Esophagus squamous epithelium (tissue), 5 donors: ENCODE results near the gene MSN. TPM values are rescaled to one million over a fixed set of nuclear protein-coding genes. Genes with fewer than 3 reads are reported as not detected.

ENCODE experiments used
- DNase-seq: peaks from one replicate; lab custom pipeline; 2025; lab: John Stamatoyannopoulos, UW
- H3K27ac ChIP-seq, 4 donors: fragments of 200-600 bp; sonication (generic); one replicate each; pipeline ENCODE4 v1.5.1; 2016 to 2019; ENCODE audit warnings: mild to moderate bottlenecking in 1 of 4
- H3K27me3 ChIP-seq, 4 donors: fragments of 200-600 bp; sonication (generic); 1 replicate in 3 of 4; 2 replicates in 1 of 4; pipeline versions ENCODE4 v1.5.1 to v1.6.0; 2017 to 2021; ENCODE audit warnings: antibody characterized with exemption in 1 of 4
- H3K36me3 ChIP-seq, 3 donors: fragments of 200-600 bp; sonication (generic); one replicate each; pipeline ENCODE4 v1.5.1; 2016 to 2019
- H3K4me1 ChIP-seq, 3 donors: fragments of 200-600 bp; sonication (generic); one replicate each; pipeline ENCODE4 v1.5.1; 2017 to 2019
- H3K4me3 ChIP-seq, 4 donors: fragments of 200-600 bp; sonication (generic); 1 replicate in 3 of 4; 2 replicates in 1 of 4; pipeline ENCODE4 v1.5.1; 2016 to 2019; ENCODE audit warnings: mild to moderate bottlenecking in 2 of 4, moderate library complexity in 1 of 4
- H3K9me3 ChIP-seq, 3 donors: fragments of 200-600 bp; sonication (generic); one replicate each; pipeline ENCODE4 v1.5.1; 2016 to 2019
- POLR2A ChIP-seq, 4 donors: fragments of 450-650 bp; IDR thresholded peaks; one replicate each; pipeline ENCODE4 v1.6.1; 2017; ENCODE audit warnings: antibody characterized with exemption in 4 of 4, mild to moderate bottlenecking in 4 of 4, moderate library complexity in 3 of 4
- WGBS, 2 donors: methylation state at CpG; one replicate each; pipeline ENCODE4 v1.1.5; 2018; 5-methylcytosine and 5-hydroxymethylcytosine counted together
- intact Hi-C: fragments of 100-400 bp; cut with DNase I; formaldehyde crosslinking; loops from one replicate; pipeline ENCODE4 v1.15.0; 2022
- total RNA-seq, 4 donors: library from RNA; depleted of rRNA; stranded (reverse); fragments of >200 nt; gene quantifications; one replicate each; pipeline ENCODE4 v1.1.0, GENCODE V29; 2016
- TF ChIP-seq, protein P1 (sequence below), 6 experiments: fragments of 450-650 bp in 4 of 6; fragments of 200-600 bp in 2 of 6; sonication (generic) in 2 of 6; IDR thresholded peaks; one replicate each; pipeline ENCODE4 v1.5.1; 2016 to 2019; ENCODE audit warnings: antibody characterized with exemption in 6 of 6, mild to moderate bottlenecking in 4 of 6, moderate library complexity in 4 of 6
- donor health status: DM: yes; HTN: yes; CAD: no.

The MSN gene
- total RNA-seq, 4 donors from 2014 or later = 62.4 to 158 (median 133) TPM

DNA sequence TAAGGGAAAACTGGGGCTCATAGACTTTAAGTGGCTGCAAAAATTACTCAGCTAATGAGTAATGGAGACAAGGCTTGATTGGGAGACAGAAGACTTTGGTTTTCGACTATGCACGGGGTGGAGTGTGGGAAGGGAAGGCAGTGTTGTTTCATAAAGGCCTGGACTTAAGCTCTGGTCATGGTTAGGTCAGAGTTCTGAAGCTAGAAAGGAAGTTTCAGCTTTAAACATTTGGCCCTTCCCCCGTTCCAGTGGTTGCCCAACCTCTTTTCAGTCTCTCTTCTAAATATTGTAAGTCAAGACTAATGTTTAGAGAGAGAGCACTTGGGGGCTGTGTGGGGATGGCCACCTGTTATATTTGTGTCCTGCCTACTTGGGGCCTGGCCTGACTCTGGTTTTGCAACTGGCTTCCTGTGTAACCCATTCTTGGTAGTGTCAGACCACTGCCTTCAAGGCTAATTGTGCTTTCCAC lies 21.0 kb downstream of the MSN start:
- DNase-seq = no peak
- Histone ChIP-seq H3K4me1 (peaks cover 6 to 93% (median 52%) of the 10 kb centered on the region in 3 donors), H3K27me3 (no peaks in the 10 kb centered on the region), H3K9me3 (no peaks in the 10 kb centered on the region), H3K36me3 (no peaks in the 10 kb centered on the region), H3K4me3 (no peak overlapping the region), H3K27ac (peak overlapping the region; percentile 34 to 64 (median 50))
- intact Hi-C loops = no loop called here
- WGBS, 2 donors = 16 to 34% methylated on average over 3 of the region's 3 CpGs
- no peak for TF ChIP-seq POLR2A (IDR thresholded peaks at IDR 0.05)
- TF ChIP-seq, protein P1, sequence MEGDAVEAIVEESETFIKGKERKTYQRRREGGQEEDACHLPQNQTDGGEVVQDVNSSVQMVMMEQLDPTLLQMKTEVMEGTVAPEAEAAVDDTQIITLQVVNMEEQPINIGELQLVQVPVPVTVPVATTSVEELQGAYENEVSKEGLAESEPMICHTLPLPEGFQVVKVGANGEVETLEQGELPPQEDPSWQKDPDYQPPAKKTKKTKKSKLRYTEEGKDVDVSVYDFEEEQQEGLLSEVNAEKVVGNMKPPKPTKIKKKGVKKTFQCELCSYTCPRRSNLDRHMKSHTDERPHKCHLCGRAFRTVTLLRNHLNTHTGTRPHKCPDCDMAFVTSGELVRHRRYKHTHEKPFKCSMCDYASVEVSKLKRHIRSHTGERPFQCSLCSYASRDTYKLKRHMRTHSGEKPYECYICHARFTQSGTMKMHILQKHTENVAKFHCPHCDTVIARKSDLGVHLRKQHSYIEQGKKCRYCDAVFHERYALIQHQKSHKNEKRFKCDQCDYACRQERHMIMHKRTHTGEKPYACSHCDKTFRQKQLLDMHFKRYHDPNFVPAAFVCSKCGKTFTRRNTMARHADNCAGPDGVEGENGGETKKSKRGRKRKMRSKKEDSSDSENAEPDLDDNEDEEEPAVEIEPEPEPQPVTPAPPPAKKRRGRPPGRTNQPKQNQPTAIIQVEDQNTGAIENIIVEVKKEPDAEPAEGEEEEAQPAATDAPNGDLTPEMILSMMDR (IDR thresholded peaks at IDR 0.05) = no peak

DNA sequence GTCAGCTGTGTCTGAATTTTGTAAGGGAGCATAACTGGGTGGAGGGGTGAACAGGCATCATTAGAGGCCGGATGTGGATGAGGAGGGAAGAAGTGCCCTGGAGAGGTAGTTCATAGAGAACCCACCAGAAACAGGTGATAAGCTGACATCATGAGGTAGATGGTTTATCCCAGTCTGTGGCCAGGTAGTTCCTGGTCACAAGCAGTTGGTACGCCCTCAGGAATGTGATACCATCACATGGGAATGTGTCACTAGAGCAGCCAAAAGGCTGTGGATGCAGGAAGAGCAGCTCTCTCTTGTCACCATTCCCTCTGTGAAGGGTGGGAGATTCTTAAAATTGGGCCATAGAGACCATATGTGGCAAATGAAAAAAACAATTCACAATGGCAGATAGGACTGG lies 21.9 kb downstream of the MSN start:
- peaks cover 6 to 93% (median 55%) of the 10 kb centered on the region in 3 donors for H3K4me1 ChIP-seq
- TF ChIP-seq POLR2A (IDR thresholded peaks at IDR 0.05) = no peak
- TF ChIP-seq, protein P1 (IDR thresholded peaks at IDR 0.05) = no peak

DNA sequence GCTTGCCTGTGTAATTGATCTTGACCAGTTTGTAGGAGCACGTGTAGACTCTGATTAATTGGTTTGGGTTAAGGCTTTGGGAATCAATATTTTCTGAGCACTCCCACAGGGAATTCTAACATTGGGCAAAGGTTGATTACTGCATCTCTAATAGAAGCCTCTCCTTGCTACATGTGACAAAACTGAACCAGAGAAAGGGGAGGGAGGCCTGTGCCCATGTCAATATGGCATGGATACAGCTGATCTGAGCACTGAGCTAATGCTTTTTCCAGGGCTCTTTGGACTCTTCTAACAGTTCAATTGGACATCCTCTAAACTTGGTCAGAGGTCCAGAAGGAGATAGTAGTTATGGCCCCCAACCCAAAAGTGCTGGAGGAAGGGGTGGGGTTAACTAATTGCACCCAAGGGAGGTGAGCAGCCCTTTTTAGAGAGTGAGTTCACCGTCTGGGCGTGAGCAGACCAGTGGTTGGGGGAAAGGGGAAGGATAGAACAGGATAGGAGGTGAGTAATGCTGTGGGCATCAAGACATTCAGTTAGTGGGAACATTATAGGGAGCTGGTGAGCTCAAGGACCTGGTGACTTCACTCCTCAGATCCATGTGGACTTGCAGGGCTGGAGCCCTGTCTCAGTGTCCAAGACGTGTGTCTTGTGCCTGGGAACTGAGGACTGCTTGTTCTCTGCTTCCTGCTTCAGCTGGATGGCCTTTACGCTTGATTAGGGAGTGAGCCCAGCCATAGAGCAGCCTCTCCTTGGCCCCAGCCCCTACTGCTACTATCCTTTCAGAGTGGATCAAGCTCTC lies 22.8 kb downstream of the MSN start:
- Histone ChIP-seq H3K27ac (peak overlapping the region in 3 of 4 donors; percentile 27 to 53 (median 52)), H3K4me1 (peaks cover 6 to 93% (median 58%) of the 10 kb centered on the region in 3 donors), H3K27me3 (no peaks in the 10 kb centered on the region), H3K36me3 (no peaks in the 10 kb centered on the region), H3K9me3 (no peaks in the 10 kb centered on the region), H3K4me3 (no peak overlapping the region)
- WGBS, 2 donors = 30 to 61% methylated on average over 2 to 4 of the region's 5 CpGs
- DNase-seq = no peak
- intact Hi-C loops = no loop called here
- TF ChIP-seq POLR2A (IDR thresholded peaks at IDR 0.05) = no peak
- TF ChIP-seq, protein P1 (IDR thresholded peaks at IDR 0.05) = no peak

More for the DNA sequence above, 21.9 kb downstream of the MSN start:
- WGBS, 2 donors = 76 to 100% methylated on average over 1 to 2 of the region's 2 CpGs
- Histone ChIP-seq H3K36me3 (no peaks in the 10 kb centered on the region), H3K27ac (peak overlapping the region in 3 of 4 donors; percentile 27 to 53 (median 52)), H3K27me3 (no peaks in the 10 kb centered on the region), H3K4me3 (no peak overlapping the region), H3K9me3 (no peaks in the 10 kb centered on the region)
- intact Hi-C loops = no loop called here
- DNase-seq = no peak

DNA sequence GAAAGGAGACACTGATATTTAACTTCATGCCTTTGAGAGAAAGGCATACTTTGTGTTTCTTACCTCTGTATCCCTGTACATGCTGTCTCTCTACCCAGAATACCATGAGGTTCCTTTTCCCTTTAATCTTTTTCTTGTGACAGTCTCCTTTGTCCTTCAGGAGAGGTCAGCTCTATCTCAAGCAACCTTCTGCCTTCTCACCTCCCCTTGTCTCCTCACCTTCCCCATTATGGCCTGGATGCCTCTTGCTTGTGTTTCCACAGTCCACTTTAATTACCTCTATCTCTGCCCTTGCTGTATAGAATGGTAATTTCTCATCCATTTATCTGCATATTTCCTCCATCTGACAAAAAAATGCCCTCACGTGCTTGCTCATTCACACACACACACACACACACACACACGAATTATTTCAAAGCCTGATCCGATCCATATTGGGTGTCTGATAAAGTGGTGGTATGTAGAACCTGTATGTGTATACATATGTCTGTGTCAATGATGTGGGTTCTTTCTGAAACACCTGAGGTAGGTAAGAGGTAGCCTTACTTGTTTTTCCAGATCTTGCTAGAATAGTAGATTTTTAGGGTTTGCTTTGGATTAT lies 28.5 kb downstream of the MSN start:
- Histone ChIP-seq H3K4me3 (no peak overlapping the region), H3K27ac (peak overlapping the region in 3 of 4 donors; percentile 64 to 75 (median 65)), H3K4me1 (peaks cover 5 to 80% (median 33%) of the 10 kb centered on the region in 3 donors), H3K36me3 (no peaks in the 10 kb centered on the region), H3K9me3 (no peaks in the 10 kb centered on the region), H3K27me3 (no peaks in the 10 kb centered on the region)
- DNase-seq = no peak
- WGBS, 2 donors = 54 to 58% methylated on average over 3 of the region's 3 CpGs
- intact Hi-C loops = no loop called here
- TF ChIP-seq POLR2A (IDR thresholded peaks at IDR 0.05) = no peak
- TF ChIP-seq, protein P1 (IDR thresholded peaks at IDR 0.05) = no peak

DNA sequence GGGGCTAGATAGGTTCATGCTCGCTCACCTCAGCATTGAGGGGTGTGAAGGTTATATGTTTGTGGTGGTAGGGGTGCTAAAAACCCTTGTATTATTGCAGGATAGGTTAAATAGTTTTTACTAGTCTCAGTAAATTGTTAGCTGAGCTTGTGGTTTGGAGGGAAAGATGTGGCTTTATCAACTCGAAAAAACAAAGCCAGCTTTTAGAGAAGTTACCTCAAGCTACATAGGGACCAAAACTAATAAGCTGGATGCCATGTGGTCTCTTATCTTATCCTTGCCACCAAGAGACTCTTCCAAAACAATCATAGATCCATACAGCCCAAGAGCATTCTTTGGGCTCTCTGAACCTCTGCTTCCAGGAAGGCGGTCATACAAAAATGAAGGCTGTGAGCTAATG lies 29.2 kb downstream of the MSN start:
- Histone ChIP-seq H3K27me3 (no peaks in the 10 kb centered on the region), H3K4me3 (no peak overlapping the region), H3K9me3 (no peaks in the 10 kb centered on the region), H3K4me1 (peaks cover 5 to 80% (median 30%) of the 10 kb centered on the region in 3 donors), H3K36me3 (no peaks in the 10 kb centered on the region), H3K27ac (peak overlapping the region in 3 of 4 donors; percentile 64 to 75 (median 65))
- 55 to 70% methylated on average over 3 of the region's 3 CpGs for WGBS, 2 donors
- no peak for DNase-seq
- no peak for TF ChIP-seq POLR2A (IDR thresholded peaks at IDR 0.05)
- TF ChIP-seq, protein P1 (IDR thresholded peaks at IDR 0.05) = no peak
- intact Hi-C loops = no loop called here
